ENCODE measurements around the gene BOLA2.
A peak's percentile ranks its signal among the peaks of the same experiment; 100 is the strongest.
"Not testable (repeated sequence)": the region's sequence is repeated elsewhere in the genome, so short reads cannot be mapped to it uniquely, and the experiment has no call there.

Gene BOLA2

GRCh38 chr16:29454269-29454668 is at the start of gene BOLA2, which contains the start of gene SLX1B:
BOLA2 (minus strand) TSS chr16:29454351; CDS start chr16:29454253, 98 bp downstream.
SLX1B (plus strand) TSS chr16:29454533.
- not testable (repeated sequence) for DNase-seq (ENCODE audit: low read depth in 2 of 2)

- DNase-seq (ENCODE audit: low read depth in 2 of 2): not testable (repeated sequence)
Observed at GRCh38 chr16:29482276-29482675, 28.1 kb upstream of the BOLA2 start.

GRCh38 chr16:29472065-29472464 is 17.9 kb upstream of the BOLA2 start:
- not testable (repeated sequence) for DNase-seq (ENCODE audit: low read depth in 2 of 2)

- not testable (repeated sequence) for DNase-seq (ENCODE audit: low read depth in 2 of 2)
Observed at GRCh38 chr16:29469660-29470059, 15.5 kb upstream of the BOLA2 start.

GRCh38 chr16:29467654-29468366 is 13.7 kb upstream of the BOLA2 start:
- DNase-seq (ENCODE audit: low read depth in 2 of 2): not testable (repeated sequence)

GRCh38 chr16:29466904-29467303 is 12.8 kb upstream of the BOLA2 start:
- not testable (repeated sequence) for DNase-seq (ENCODE audit: low read depth in 2 of 2)

GRCh38 chr16:29465985-29466824 is 12.1 kb upstream of the BOLA2 start:
- not testable (repeated sequence) for DNase-seq (ENCODE audit: low read depth in 2 of 2)

- DNase-seq (ENCODE audit: low read depth in 2 of 2): not testable (repeated sequence)
Observed at GRCh38 chr16:29460647-29461030, 6.5 kb upstream of the BOLA2 start.

GRCh38 chr16:29459706-29460646 is 5.8 kb upstream of the BOLA2 start, which contains the start of gene SULT1A4:
SULT1A4 (plus strand) TSS chr16:29459913; CDS start chr16:29461386, 1,473 bp downstream.
- not testable (repeated sequence) for DNase-seq (ENCODE audit: low read depth in 2 of 2)

- DNase-seq (ENCODE audit: low read depth in 2 of 2): not testable (repeated sequence)
Observed at GRCh38 chr16:29457660-29458059, 3.5 kb upstream of the BOLA2 start.

- DNase-seq (ENCODE audit: low read depth in 2 of 2): not testable (repeated sequence)
Observed at GRCh38 chr16:29454828-29455227, 677 bp upstream of the BOLA2 start.

GRCh38 chr16:29453754-29454153 is 397 bp downstream of the BOLA2 start:
- DNase-seq (ENCODE audit: low read depth in 2 of 2): not testable (repeated sequence)

- not testable (repeated sequence) for DNase-seq (ENCODE audit: low read depth in 2 of 2)
Observed at GRCh38 chr16:29425390-29425789, 28.8 kb downstream of the BOLA2 start.

GRCh38 chr16:29423587-29423986 is 30.6 kb downstream of the BOLA2 start:
- not testable (repeated sequence) for DNase-seq (ENCODE audit: low read depth in 2 of 2)

- DNase-seq (ENCODE audit: low read depth in 2 of 2): peak; percentile 32 to 35
Observed at GRCh38 chr16:29405249-29405648, 48.9 kb downstream of the BOLA2 start.
